ENCODE data around the gene DKK1. TPM values are rescaled to one million over a fixed set of nuclear protein-coding genes. Genes with fewer than 3 reads are reported as not detected.

DKK1 gene
- total RNA-seq, 1 donor, result 66.2 TPM

DNA sequence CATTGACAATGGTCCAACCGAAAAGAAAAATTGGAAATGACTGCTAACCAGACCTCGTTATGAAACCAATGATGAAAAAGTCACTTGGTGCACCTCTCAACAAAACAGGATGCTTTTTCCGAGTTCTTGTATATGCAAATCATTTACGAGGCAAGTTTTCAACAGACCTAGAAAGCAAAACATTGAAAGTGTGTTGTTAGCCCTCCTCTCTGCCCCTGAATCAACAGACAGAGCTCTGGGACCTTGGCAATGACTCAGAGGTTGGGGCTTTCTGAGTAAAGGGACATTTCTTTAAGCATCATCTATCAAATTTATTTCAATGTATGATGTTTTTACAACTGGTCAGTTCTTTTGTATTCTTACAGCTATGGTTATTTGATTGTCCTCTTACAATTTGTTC, 16.3 kb upstream of the DKK1 start:
- Histone ChIP-seq H3K4me2 (ENCODE audit: insufficient read depth, low read length) (no peak overlapping the region), H3K4me3 (ENCODE audit: insufficient read depth, low read length) (no peak overlapping the region), H3K9me3 (ENCODE audit: low read depth, low read length) (no peaks in the 10 kb centered on the region), H3K79me2 (ENCODE audit: insufficient read depth, low read length) (no peaks in the 10 kb centered on the region), H3K36me3 (ENCODE audit: insufficient read depth, low read length) (no peaks in the 10 kb centered on the region), H3K4me1 (ENCODE audit: insufficient read depth, low read length) (no peaks in the 10 kb centered on the region), H3K27me3 (ENCODE audit: insufficient read depth, low read length) (no peaks in the 10 kb centered on the region), H4K20me1 (ENCODE audit: insufficient read depth, low read length) (no peaks in the 10 kb centered on the region), H2AFZ (ENCODE audit: low read length) (no peak overlapping the region), H3K27ac (ENCODE audit: low read depth, low read length) (no peak overlapping the region)
- DNase-seq (ENCODE audit: insufficient read length, low spot score, missing footprints), result peak; percentile 18
- TF ChIP-seq, protein P1, sequence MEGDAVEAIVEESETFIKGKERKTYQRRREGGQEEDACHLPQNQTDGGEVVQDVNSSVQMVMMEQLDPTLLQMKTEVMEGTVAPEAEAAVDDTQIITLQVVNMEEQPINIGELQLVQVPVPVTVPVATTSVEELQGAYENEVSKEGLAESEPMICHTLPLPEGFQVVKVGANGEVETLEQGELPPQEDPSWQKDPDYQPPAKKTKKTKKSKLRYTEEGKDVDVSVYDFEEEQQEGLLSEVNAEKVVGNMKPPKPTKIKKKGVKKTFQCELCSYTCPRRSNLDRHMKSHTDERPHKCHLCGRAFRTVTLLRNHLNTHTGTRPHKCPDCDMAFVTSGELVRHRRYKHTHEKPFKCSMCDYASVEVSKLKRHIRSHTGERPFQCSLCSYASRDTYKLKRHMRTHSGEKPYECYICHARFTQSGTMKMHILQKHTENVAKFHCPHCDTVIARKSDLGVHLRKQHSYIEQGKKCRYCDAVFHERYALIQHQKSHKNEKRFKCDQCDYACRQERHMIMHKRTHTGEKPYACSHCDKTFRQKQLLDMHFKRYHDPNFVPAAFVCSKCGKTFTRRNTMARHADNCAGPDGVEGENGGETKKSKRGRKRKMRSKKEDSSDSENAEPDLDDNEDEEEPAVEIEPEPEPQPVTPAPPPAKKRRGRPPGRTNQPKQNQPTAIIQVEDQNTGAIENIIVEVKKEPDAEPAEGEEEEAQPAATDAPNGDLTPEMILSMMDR (IDR thresholded peaks at IDR 0.05; ENCODE audit: extremely low read depth, low read depth, low read length), result no peak

DNA sequence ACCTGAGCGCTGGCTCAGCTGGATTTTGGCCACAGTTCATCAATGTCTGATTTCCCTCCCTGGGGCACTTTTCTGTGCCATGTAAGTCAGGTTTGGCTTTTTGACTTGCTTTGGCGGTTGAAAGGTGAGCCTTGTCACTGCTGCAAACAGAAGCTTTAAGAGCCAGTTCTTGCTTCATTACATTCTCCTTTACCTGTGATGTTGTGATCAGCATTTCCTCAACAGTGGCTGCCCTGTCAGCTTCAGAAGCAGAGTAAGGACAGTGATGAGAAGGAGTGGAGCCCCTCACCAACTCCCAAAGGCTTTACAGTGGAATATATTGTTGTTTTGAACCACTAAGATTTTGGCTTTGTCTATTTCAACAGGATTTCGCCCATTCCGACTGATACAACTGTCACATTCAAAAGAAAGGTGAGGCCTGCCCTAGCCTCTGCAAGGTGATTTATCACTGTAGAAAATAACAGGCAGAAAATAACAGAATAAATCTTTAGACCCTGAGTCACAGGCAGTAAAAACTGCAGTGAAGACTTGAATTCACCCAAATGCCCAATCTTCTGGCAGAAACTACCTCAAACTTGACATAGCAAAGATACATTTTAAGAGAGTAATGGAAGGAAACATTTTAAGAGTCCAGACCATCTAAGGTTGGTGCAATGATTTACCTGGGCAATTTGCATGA, 13.3 kb upstream of the DKK1 start:
- no peak overlapping the region for H3K4me3 ChIP-seq (ENCODE audit: insufficient read depth, low read length)
- TF ChIP-seq, protein P1 (IDR thresholded peaks at IDR 0.05; ENCODE audit: extremely low read depth, low read depth, low read length), result no peak
- H3K27ac ChIP-seq (ENCODE audit: low read depth, low read length), result no peak overlapping the region
- H3K4me1 ChIP-seq (ENCODE audit: insufficient read depth, low read length), result no peaks in the 10 kb centered on the region
- no peak overlapping the region for H2AFZ ChIP-seq (ENCODE audit: low read length)
- H3K36me3 ChIP-seq (ENCODE audit: insufficient read depth, low read length), result no peaks in the 10 kb centered on the region
- H3K79me2 ChIP-seq (ENCODE audit: insufficient read depth, low read length), result no peaks in the 10 kb centered on the region
- H3K9me3 ChIP-seq (ENCODE audit: low read depth, low read length), result no peaks in the 10 kb centered on the region
- no peaks in the 10 kb centered on the region for H4K20me1 ChIP-seq (ENCODE audit: insufficient read depth, low read length)
- no peak for DNase-seq (ENCODE audit: insufficient read length, low spot score, missing footprints)
- H3K27me3 ChIP-seq (ENCODE audit: insufficient read depth, low read length), result no peaks in the 10 kb centered on the region
- no peak overlapping the region for H3K4me2 ChIP-seq (ENCODE audit: insufficient read depth, low read length)

DNA sequence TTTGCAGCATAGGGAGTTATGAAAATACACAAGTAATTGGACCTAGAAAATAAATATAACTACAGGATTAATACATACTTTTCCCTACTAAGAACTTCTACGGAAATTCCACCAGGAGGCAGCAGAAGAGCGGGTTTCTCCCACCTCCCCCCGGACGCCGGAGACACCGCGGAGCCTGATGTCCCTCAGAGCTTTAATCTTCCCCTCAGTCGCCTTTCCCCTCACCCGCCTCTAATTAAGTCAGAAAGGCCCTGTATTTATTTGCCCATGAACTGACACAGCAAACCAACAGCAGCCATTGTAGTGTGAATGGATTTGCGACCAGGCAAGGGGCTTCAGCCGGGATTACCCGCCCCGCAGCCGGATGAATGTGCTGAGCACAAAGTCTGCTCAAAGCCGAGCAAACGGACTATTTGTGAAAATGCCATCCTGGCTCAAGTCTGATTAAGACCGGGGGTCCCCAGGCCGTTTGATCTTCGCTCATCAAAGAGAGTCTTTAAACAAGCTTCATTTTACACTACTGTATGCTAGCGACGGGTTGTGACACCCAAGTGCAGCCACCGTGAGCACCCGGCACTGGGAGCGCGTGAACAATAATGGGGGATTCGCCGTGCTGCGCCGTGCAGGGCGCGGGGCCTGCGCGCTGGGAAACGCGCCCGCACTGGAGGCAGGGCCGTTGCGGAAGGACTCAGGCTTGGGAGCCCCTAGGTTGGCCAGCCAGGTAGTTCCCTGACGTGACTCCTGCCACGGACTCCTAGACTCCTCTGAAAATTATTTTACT, 5.6 kb upstream of the DKK1 start:
- no peaks in the 10 kb centered on the region for H3K36me3 ChIP-seq (ENCODE audit: insufficient read depth, low read length)
- peak overlapping the region; percentile 99 for H3K4me2 ChIP-seq (ENCODE audit: insufficient read depth, low read length)
- DNase-seq (ENCODE audit: insufficient read length, low spot score, missing footprints), result peak; percentile 94
- peak overlapping the region; percentile 80 for H3K4me3 ChIP-seq (ENCODE audit: insufficient read depth, low read length)
- peaks cover 5% of the 10 kb centered on the region for H3K4me1 ChIP-seq (ENCODE audit: insufficient read depth, low read length)
- TF ChIP-seq, protein P1 (IDR thresholded peaks at IDR 0.05; ENCODE audit: extremely low read depth, low read depth, low read length), result peak; percentile 78
- H3K9me3 ChIP-seq (ENCODE audit: low read depth, low read length), result no peaks in the 10 kb centered on the region
- peak overlapping the region; percentile 54 for H3K27ac ChIP-seq (ENCODE audit: low read depth, low read length)
- no peaks in the 10 kb centered on the region for H3K27me3 ChIP-seq (ENCODE audit: insufficient read depth, low read length)
- no peaks in the 10 kb centered on the region for H4K20me1 ChIP-seq (ENCODE audit: insufficient read depth, low read length)
- H2AFZ ChIP-seq (ENCODE audit: low read length), result peak overlapping the region; percentile 98
- H3K79me2 ChIP-seq (ENCODE audit: insufficient read depth, low read length), result no peaks in the 10 kb centered on the region

DNA sequence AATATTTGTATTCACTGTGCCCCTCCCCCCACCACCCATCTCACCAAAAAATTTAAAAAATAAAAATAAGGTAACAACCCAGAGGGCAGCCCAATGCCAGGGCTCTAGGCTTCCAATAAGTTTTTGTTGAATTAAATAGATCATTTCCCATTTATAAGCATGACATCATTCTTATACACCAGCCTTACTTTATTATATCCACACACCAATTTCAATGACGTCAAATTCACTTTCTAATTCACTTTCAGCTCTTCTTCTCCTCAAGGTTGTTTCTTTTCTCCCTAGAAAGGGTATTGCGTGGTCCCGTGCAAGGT, 1.2 kb upstream of the DKK1 start:
- TF ChIP-seq, protein P1 (IDR thresholded peaks at IDR 0.05; ENCODE audit: extremely low read depth, low read depth, low read length), result no peak
- H3K36me3 ChIP-seq (ENCODE audit: insufficient read depth, low read length), result peaks cover 22% of the 10 kb centered on the region
- peak; percentile 69 for DNase-seq (ENCODE audit: insufficient read length, low spot score, missing footprints)

More for the DNA sequence above, 1.2 kb upstream of the DKK1 start:
- H3K27ac ChIP-seq (ENCODE audit: low read depth, low read length), result peak overlapping the region; percentile 21
- peak overlapping the region; percentile 93 for H3K4me2 ChIP-seq (ENCODE audit: insufficient read depth, low read length)
- H2AFZ ChIP-seq (ENCODE audit: low read length), result peak overlapping the region; percentile 90
- H3K9me3 ChIP-seq (ENCODE audit: low read depth, low read length), result no peaks in the 10 kb centered on the region
- H3K4me1 ChIP-seq (ENCODE audit: insufficient read depth, low read length), result peaks cover 28% of the 10 kb centered on the region
- no peaks in the 10 kb centered on the region for H3K27me3 ChIP-seq (ENCODE audit: insufficient read depth, low read length)
- no peaks in the 10 kb centered on the region for H4K20me1 ChIP-seq (ENCODE audit: insufficient read depth, low read length)
- H3K79me2 ChIP-seq (ENCODE audit: insufficient read depth, low read length), result peaks cover 25% of the 10 kb centered on the region
- peak overlapping the region; percentile 96 for H3K4me3 ChIP-seq (ENCODE audit: insufficient read depth, low read length)

Measured in osteoblast (primary cell).